ENCODE data around the gene DTWD2. TPM values are rescaled to one million over a fixed set of nuclear protein-coding genes. Genes with fewer than 3 reads are reported as not detected.
A peak's percentile ranks its signal among the peaks of the same experiment; 100 is the strongest.
"Not testable (repeated sequence)": the region's sequence is repeated elsewhere in the genome, so short reads cannot be mapped to it uniquely, and the experiment has no call there.

Gene DTWD2
- total and polyA plus RNA-seq, 3 donors from 2014 or later: 5.8 to 19.7 (median 15.8) TPM

- Histone ChIP-seq H3K4me3 (no peak overlapping the region), H3K4me1 (no peaks in the 10 kb centered on the region), H3K27me3 (no peaks in the 10 kb centered on the region), H3K9me3 (no peaks in the 10 kb centered on the region), H3K36me3 (ENCODE audit: low read depth, missing control alignments) (no peaks in the 10 kb centered on the region), H3K27ac (no peak overlapping the region)
- DNase-seq: peak; percentile 56
- 66 to 78% methylated on average over 15 of the region's 15 CpGs for WGBS, 2 donors
- TF ChIP-seq POLR2A (IDR thresholded peaks at IDR 0.05): no peak
- TF ChIP-seq, protein P1, sequence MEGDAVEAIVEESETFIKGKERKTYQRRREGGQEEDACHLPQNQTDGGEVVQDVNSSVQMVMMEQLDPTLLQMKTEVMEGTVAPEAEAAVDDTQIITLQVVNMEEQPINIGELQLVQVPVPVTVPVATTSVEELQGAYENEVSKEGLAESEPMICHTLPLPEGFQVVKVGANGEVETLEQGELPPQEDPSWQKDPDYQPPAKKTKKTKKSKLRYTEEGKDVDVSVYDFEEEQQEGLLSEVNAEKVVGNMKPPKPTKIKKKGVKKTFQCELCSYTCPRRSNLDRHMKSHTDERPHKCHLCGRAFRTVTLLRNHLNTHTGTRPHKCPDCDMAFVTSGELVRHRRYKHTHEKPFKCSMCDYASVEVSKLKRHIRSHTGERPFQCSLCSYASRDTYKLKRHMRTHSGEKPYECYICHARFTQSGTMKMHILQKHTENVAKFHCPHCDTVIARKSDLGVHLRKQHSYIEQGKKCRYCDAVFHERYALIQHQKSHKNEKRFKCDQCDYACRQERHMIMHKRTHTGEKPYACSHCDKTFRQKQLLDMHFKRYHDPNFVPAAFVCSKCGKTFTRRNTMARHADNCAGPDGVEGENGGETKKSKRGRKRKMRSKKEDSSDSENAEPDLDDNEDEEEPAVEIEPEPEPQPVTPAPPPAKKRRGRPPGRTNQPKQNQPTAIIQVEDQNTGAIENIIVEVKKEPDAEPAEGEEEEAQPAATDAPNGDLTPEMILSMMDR (IDR thresholded peaks at IDR 0.05): no peak
- intact Hi-C loops (cut with DNase I; ENCODE audit: low total_unique reads): no loop called here
Observed at GRCh38 chr5:118923295-118924005, 64.9 kb downstream of the DTWD2 start.

GRCh38 chr5:118921866-118922265 is 66.5 kb downstream of the DTWD2 start:
- WGBS, 2 donors: 86 to 90% methylated on average over 2 of the region's 2 CpGs
- Histone ChIP-seq H3K27ac (no peak overlapping the region), H3K36me3 (ENCODE audit: low read depth, missing control alignments) (no peaks in the 10 kb centered on the region), H3K27me3 (no peaks in the 10 kb centered on the region), H3K4me1 (no peaks in the 10 kb centered on the region), H3K9me3 (no peaks in the 10 kb centered on the region), H3K4me3 (no peak overlapping the region)
- DNase-seq: no peak
- TF ChIP-seq, protein P1 (IDR thresholded peaks at IDR 0.05): no peak
- no peak for TF ChIP-seq POLR2A (IDR thresholded peaks at IDR 0.05)
- intact Hi-C loops (cut with DNase I; ENCODE audit: low total_unique reads): no loop called here

GRCh38 chr5:118919016-118919415 is 69.3 kb downstream of the DTWD2 start:
- Histone ChIP-seq H3K4me1 (no peaks in the 10 kb centered on the region), H3K4me3 (no peak overlapping the region), H3K27ac (no peak overlapping the region), H3K36me3 (ENCODE audit: low read depth, missing control alignments) (no peaks in the 10 kb centered on the region), H3K9me3 (no peaks in the 10 kb centered on the region), H3K27me3 (no peaks in the 10 kb centered on the region)
- 81 to 85% methylated on average over 3 of the region's 3 CpGs for WGBS, 2 donors
- intact Hi-C loops (cut with DNase I; ENCODE audit: low total_unique reads): no loop called here
- TF ChIP-seq, protein P1 (IDR thresholded peaks at IDR 0.05): no peak
- no peak for TF ChIP-seq POLR2A (IDR thresholded peaks at IDR 0.05)
- no peak for DNase-seq

DNA sequence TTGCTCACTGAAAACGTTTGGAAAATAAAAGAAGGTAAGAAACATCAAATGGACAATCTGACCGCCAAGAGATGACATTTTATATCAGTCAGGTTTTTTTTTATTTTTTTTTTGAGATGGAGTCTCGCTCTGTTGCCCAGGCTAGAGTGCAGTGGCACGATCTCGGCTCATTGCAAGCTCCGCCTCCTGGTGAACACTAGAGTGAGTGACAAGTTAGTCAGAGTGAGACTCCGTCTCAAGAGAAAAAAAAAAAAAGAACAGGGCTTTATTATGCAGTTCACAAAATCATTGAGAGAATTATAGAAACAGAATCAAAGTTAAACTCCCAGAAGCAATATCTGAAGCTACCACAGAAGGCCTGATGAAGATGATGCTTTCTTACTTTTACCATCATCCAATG is 70.1 kb downstream of the DTWD2 start:
- no peak for TF ChIP-seq POLR2A (IDR thresholded peaks at IDR 0.05)
- TF ChIP-seq, protein P1 (IDR thresholded peaks at IDR 0.05): no peak
- Histone ChIP-seq H3K4me3 (no peak overlapping the region), H3K27ac (no peak overlapping the region), H3K36me3 (ENCODE audit: low read depth, missing control alignments) (no peaks in the 10 kb centered on the region), H3K27me3 (no peaks in the 10 kb centered on the region), H3K9me3 (no peaks in the 10 kb centered on the region), H3K4me1 (no peaks in the 10 kb centered on the region)
- 94% methylated on average over 7 of the region's 7 CpGs for WGBS, 2 donors
- no peak for DNase-seq
- intact Hi-C loops (cut with DNase I; ENCODE audit: low total_unique reads): no loop called here

- 87 to 100% methylated on average over 5 of the region's 5 CpGs for WGBS, 2 donors
- H3K27me3 ChIP-seq; intact Hi-C loops (cut with DNase I; ENCODE audit: low total_unique reads); H3K36me3 ChIP-seq (ENCODE audit: low read depth, missing control alignments); H3K4me3 ChIP-seq; H3K27ac ChIP-seq; H3K9me3 ChIP-seq; H3K4me1 ChIP-seq; DNase-seq: not testable (repeated sequence)
Observed at GRCh38 chr5:118907536-118907935, 80.8 kb downstream of the DTWD2 start.

Data from testis (tissue), 3 donors.